Activated T-cell treated with anti-CD3 and anti-CD28 coated beads, Interleukin-2, amount 50 U/mL, for 24 hours (primary cell): ENCODE results near the gene LHPP.

Experiments used
- DNase-seq: peaks from one replicate; pipeline ENCODE4 v3.0.0-alpha.2; 2020
- H3K27ac Mint-ChIP-seq: 2 replicates; pipeline ENCODE4 v1.8.0; 2020; ENCODE audit warnings: mild to moderate bottlenecking, mixed read lengths
- H3K27me3 Mint-ChIP-seq: 2 replicates; pipeline ENCODE4 v1.8.0; 2020; ENCODE audit warnings: mixed read lengths
- H3K36me3 Mint-ChIP-seq: 2 replicates; pipeline ENCODE4 v1.8.0; 2020; ENCODE audit warnings: low read depth, mixed read lengths
- H3K4me1 Mint-ChIP-seq: 2 replicates; pipeline ENCODE4 v1.8.0; 2020; ENCODE audit warnings: low read depth, mixed read lengths
- H3K4me3 Mint-ChIP-seq: 2 replicates; pipeline ENCODE4 v1.8.0; 2020; ENCODE audit warnings: mild to moderate bottlenecking, moderate library complexity, mixed read lengths
- H3K9me3 Mint-ChIP-seq: 2 replicates; pipeline ENCODE4 v1.8.0; 2020; ENCODE audit warnings: mixed read lengths

The LHPP gene

GRCh38 chr10:124655191-124656112, 193.8 kb downstream of the LHPP start:
- Mint-ChIP-seq H3K36me3 (peaks cover 3% of the 10 kb centered on the region), H3K9me3 (no peaks in the 10 kb centered on the region)

GRCh38 chr10:124656113-124656490, 194.5 kb downstream of the LHPP start:
- H3K9me3 Mint-ChIP-seq, result no peaks in the 10 kb centered on the region
- H3K4me1 Mint-ChIP-seq, result peaks cover 85% of the 10 kb centered on the region
- no peak overlapping the region for H3K27ac Mint-ChIP-seq
- no peak for DNase-seq
- H3K36me3 Mint-ChIP-seq, result peaks cover 3% of the 10 kb centered on the region
- no peaks in the 10 kb centered on the region for H3K27me3 Mint-ChIP-seq
- H3K4me3 Mint-ChIP-seq, result no peak overlapping the region

More at GRCh38 chr10:124655191-124656112, 193.8 kb downstream of the LHPP start:
- Mint-ChIP-seq H3K27ac (peak overlapping the region; percentile 68), H3K4me3 (no peak overlapping the region), H3K4me1 (peaks cover 90% of the 10 kb centered on the region), H3K27me3 (no peaks in the 10 kb centered on the region)
- DNase-seq, result no peak

GRCh38 chr10:124656541-124656940, 194.9 kb downstream of the LHPP start:
- Mint-ChIP-seq H3K27ac (peak overlapping the region; percentile 3), H3K9me3 (no peaks in the 10 kb centered on the region)

GRCh38 chr10:124657806-124658205, 196.2 kb downstream of the LHPP start:
- Mint-ChIP-seq H3K4me3 (peak overlapping the region; percentile 3), H3K4me1 (peaks cover 70% of the 10 kb centered on the region), H3K27ac (peak overlapping the region; percentile 34), H3K9me3 (no peaks in the 10 kb centered on the region), H3K27me3 (no peaks in the 10 kb centered on the region), H3K36me3 (peaks cover 5% of the 10 kb centered on the region)
- DNase-seq, result no peak

More at GRCh38 chr10:124656541-124656940, 194.9 kb downstream of the LHPP start:
- H3K4me1 Mint-ChIP-seq, result peaks cover 80% of the 10 kb centered on the region
- H3K36me3 Mint-ChIP-seq, result peaks cover 3% of the 10 kb centered on the region
- no peak overlapping the region for H3K4me3 Mint-ChIP-seq
- no peak for DNase-seq
- H3K27me3 Mint-ChIP-seq, result no peaks in the 10 kb centered on the region

GRCh38 chr10:124658591-124659242, 197.1 kb downstream of the LHPP start:
- peaks cover 63% of the 10 kb centered on the region for H3K4me1 Mint-ChIP-seq
- no peaks in the 10 kb centered on the region for H3K27me3 Mint-ChIP-seq
- H3K4me3 Mint-ChIP-seq, result no peak overlapping the region
- H3K27ac Mint-ChIP-seq, result peak overlapping the region; percentile 70
- no peaks in the 10 kb centered on the region for H3K9me3 Mint-ChIP-seq
- peaks cover 10% of the 10 kb centered on the region for H3K36me3 Mint-ChIP-seq
- DNase-seq, result no peak

GRCh38 chr10:124659380-124659779, 197.8 kb downstream of the LHPP start:
- H3K27ac Mint-ChIP-seq, result peak overlapping the region; percentile 70
- peaks cover 13% of the 10 kb centered on the region for H3K36me3 Mint-ChIP-seq
- no peaks in the 10 kb centered on the region for H3K27me3 Mint-ChIP-seq
- no peaks in the 10 kb centered on the region for H3K9me3 Mint-ChIP-seq
- DNase-seq, result no peak
- H3K4me1 Mint-ChIP-seq, result peaks cover 58% of the 10 kb centered on the region
- no peak overlapping the region for H3K4me3 Mint-ChIP-seq

GRCh38 chr10:124660404-124661125, 198.9 kb downstream of the LHPP start:
- Mint-ChIP-seq H3K9me3 (no peaks in the 10 kb centered on the region), H3K4me3 (no peak overlapping the region), H3K36me3 (peaks cover 10% of the 10 kb centered on the region), H3K27me3 (no peaks in the 10 kb centered on the region), H3K27ac (no peak overlapping the region), H3K4me1 (peaks cover 48% of the 10 kb centered on the region)
- DNase-seq, result no peak

GRCh38 chr10:124661660-124662180, 200.1 kb downstream of the LHPP start:
- no peaks in the 10 kb centered on the region for H3K9me3 Mint-ChIP-seq
- no peak for DNase-seq
- H3K36me3 Mint-ChIP-seq, result peaks cover 10% of the 10 kb centered on the region
- no peaks in the 10 kb centered on the region for H3K27me3 Mint-ChIP-seq
- H3K4me1 Mint-ChIP-seq, result peaks cover 39% of the 10 kb centered on the region
- no peak overlapping the region for H3K27ac Mint-ChIP-seq
- H3K4me3 Mint-ChIP-seq, result no peak overlapping the region

- H3K4me1 Mint-ChIP-seq, result peaks cover 41% of the 10 kb centered on the region
Observed at GRCh38 chr10:124663228-124663627, 201.6 kb downstream of the LHPP start.

More at GRCh38 chr10:124663228-124663627, 201.6 kb downstream of the LHPP start:
- Mint-ChIP-seq H3K27me3 (no peaks in the 10 kb centered on the region), H3K9me3 (no peaks in the 10 kb centered on the region), H3K36me3 (peaks cover 11% of the 10 kb centered on the region), H3K4me3 (no peak overlapping the region), H3K27ac (no peak overlapping the region)
- no peak for DNase-seq
